ENCODE data around the gene PTGR3.

PTGR3 gene

DNA sequence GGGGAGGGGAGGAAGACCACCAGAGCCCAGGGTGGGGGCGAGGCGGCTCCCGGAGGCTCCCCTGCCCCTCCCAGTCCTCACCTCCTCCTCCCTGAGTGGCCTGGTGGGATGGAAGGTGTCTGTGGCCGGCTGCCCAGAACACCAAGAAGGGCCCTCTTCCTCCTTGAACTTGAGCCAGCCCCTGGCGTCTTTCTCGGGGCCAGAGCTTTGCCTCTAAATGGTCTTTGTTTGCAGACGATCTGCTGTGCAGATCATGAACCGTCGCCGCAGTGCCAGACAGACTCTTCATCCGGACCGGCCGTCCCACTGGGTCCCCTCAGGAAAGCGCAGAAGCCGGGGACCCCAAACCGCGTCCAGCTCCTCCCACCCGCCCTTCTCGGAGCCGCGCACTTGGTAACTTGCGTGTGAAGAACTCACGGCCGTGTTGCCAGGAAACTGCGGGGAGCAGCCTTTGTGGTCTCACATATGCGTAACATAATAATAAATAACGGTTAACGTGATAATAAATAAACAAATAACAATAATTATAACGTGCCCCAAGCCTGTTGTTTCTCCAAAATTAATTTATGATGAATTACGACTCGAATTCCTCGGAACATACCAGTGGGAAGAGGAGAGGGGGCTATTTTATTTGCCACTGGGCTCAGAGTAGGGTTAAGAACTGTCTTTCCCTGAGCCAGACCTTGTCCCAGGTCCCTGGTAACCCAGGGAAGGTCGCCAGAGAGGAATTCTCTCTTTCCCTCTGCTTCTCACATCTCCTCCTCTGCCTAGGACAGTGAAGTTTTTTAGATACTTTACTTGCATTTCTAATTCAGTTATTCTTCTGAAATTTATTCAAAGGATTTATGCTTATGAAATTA is 41.0 kb downstream of the PTGR3 start:
- Mint-ChIP-seq H3K4me1 (peaks cover 3% of the 10 kb centered on the region), H3K27me3 (peaks cover 2% of the 10 kb centered on the region), H3K27ac (no peak overlapping the region), H3K4me3 (no peak overlapping the region), H3K9me3 (no peaks in the 10 kb centered on the region), H3K36me3 (ENCODE audit: low read depth) (no peaks in the 10 kb centered on the region)
- DNase-seq: no peak
- no peak for ATAC-seq

DNA sequence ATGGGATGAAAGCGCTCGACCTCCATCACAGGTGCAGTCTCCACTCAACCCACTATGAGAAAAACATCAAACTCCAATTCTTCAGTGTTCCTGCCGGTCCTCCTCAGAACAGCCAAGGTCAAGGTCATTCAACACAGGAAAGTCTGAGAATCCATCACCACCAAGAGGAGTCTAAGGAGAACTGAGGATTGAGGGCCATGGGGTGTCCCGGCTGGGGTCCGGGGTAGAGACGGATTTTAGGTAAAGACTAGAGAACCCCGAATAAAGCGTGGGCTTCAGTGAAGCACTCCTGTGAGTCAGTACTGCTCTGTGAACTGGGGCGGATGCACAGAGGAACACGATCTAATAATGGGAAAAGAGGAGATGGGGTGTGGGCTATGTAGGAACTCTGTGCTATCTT is 41.8 kb downstream of the PTGR3 start:
- DNase-seq: no peak
- H3K27ac Mint-ChIP-seq: no peak overlapping the region
- H3K27me3 Mint-ChIP-seq: peaks cover under 1% of the 10 kb centered on the region
- no peaks in the 10 kb centered on the region for H3K36me3 Mint-ChIP-seq (ENCODE audit: low read depth)
- H3K4me3 Mint-ChIP-seq: no peak overlapping the region
- ATAC-seq: no peak
- no peaks in the 10 kb centered on the region for H3K4me1 Mint-ChIP-seq
- no peaks in the 10 kb centered on the region for H3K9me3 Mint-ChIP-seq

DNA sequence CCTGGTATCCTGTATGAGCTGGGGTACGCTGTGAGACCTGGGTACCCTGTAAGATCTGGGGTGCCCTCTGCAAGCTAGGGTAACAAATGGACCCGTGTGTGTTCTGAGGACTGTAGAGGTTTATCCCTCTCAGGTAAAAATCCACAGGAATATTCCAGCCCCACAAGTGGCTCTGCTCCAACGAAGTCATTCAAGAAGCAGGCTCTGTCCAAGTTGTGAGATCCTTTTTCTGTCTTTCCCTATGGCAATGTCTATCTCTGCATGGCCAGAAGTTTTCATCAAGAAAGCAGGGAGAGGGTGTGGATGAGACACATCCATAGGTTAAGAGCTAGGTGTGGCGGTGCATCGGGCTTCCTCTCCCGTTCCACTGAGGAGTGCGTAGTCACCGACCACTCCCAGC is 43.0 kb downstream of the PTGR3 start:
- H3K36me3 Mint-ChIP-seq (ENCODE audit: low read depth): no peaks in the 10 kb centered on the region
- ATAC-seq: no peak

DNA sequence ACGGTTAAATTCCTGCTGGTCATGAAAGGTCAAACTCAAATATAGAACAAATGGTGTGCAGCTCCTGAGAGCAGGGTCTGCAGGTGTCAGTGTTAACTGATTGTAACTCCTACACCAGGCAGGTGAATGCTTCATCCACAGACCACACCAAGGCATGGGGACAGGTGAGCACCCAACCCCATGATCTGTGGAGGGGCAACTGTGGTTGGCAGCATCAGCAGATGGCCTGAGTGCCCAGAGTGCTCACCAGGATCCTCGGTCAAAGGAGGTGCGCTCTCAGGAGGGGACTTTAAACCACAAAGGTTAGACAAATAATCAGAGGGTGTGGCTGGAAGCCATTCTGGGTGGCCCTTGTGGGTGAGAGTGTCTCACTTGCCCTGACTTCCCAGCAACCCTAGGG is 44.5 kb downstream of the PTGR3 start:
- Mint-ChIP-seq H3K27me3 (no peaks in the 10 kb centered on the region), H3K4me3 (no peak overlapping the region), H3K9me3 (no peaks in the 10 kb centered on the region), H3K4me1 (peaks cover 7% of the 10 kb centered on the region), H3K27ac (no peak overlapping the region), H3K36me3 (ENCODE audit: low read depth) (no peaks in the 10 kb centered on the region)
- no peak for ATAC-seq
- DNase-seq: no peak

More for the DNA sequence above, 43.0 kb downstream of the PTGR3 start:
- no peaks in the 10 kb centered on the region for H3K9me3 Mint-ChIP-seq
- H3K27me3 Mint-ChIP-seq: no peaks in the 10 kb centered on the region
- H3K4me3 Mint-ChIP-seq: no peak overlapping the region
- peaks cover 7% of the 10 kb centered on the region for H3K4me1 Mint-ChIP-seq
- no peak for DNase-seq
- no peak overlapping the region for H3K27ac Mint-ChIP-seq

DNA sequence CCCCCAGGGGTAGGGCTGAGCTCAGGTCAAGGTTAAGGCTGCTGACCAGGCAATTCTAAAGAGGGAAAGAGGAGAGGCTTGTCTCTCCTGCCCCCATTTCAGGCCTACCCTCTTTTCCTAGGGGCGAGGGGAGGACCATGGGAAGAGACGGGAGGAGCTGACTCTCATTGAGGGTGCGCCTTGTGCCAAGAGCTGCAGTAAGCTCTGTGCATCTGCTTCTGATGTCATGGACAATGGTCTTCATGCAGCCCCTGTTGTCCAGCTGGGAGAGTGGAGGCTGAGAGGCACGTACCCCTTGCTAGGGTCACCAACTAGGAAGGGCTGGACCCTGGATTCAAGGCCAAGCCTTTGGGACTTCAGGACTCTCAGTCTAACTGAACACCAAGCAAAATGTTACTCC is 45.2 kb downstream of the PTGR3 start:
- H3K4me1 Mint-ChIP-seq: peaks cover 7% of the 10 kb centered on the region
- DNase-seq: no peak
- no peaks in the 10 kb centered on the region for H3K36me3 Mint-ChIP-seq (ENCODE audit: low read depth)
- no peak overlapping the region for H3K27ac Mint-ChIP-seq
- no peaks in the 10 kb centered on the region for H3K9me3 Mint-ChIP-seq
- no peaks in the 10 kb centered on the region for H3K27me3 Mint-ChIP-seq
- H3K4me3 Mint-ChIP-seq: no peak overlapping the region
- no peak for ATAC-seq

DNA sequence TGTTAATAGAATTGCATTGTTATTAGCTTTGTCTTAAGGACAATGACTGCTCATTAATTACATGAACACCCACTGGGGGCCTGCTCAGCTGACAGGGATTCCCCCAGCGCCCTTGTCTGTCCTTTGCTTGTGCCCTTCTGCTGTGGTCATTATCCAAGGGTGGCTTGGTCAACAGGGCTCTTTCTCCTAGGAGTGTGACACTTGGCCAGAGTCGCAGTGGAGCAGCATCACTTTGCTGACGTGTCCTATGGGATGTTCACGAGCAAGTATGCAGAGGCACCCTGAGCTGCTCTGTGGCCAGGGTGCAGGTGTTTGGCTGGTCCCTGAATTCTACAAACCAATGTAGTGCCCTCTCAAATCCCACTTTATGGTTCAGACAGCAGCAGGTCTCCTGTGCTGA is 46.0 kb downstream of the PTGR3 start:
- Mint-ChIP-seq H3K27ac (no peak overlapping the region), H3K4me1 (peaks cover 7% of the 10 kb centered on the region), H3K4me3 (no peak overlapping the region), H3K9me3 (no peaks in the 10 kb centered on the region), H3K27me3 (no peaks in the 10 kb centered on the region), H3K36me3 (ENCODE audit: low read depth) (no peaks in the 10 kb centered on the region)
- ATAC-seq (no peak), DNase-seq (no peak)

DNA sequence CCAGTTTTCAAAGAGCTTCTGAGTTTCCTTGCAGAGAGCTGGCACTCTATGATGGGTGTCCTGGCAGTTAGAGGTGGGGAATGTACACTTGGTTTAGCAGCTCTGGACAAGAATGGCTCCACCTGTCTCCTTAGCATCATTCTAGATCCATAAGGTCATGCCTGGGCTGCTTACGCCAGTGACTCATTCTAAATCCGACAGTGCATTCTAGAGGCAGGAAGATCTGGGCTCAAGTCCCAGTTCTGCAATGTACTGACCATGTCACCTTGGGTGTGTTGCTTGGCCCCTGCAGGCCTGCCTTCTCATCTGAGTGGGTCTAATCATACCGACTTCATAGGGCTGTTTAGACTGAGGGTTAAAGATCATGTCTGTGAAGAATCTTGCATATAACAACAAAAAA is 46.5 kb downstream of the PTGR3 start:
- H3K27me3 Mint-ChIP-seq: no peaks in the 10 kb centered on the region
- peaks cover 7% of the 10 kb centered on the region for H3K4me1 Mint-ChIP-seq
- no peak for DNase-seq
- H3K4me3 Mint-ChIP-seq: peak overlapping the region; percentile 10
- H3K27ac Mint-ChIP-seq: no peak overlapping the region
- H3K9me3 Mint-ChIP-seq: no peaks in the 10 kb centered on the region
- H3K36me3 Mint-ChIP-seq (ENCODE audit: low read depth): no peaks in the 10 kb centered on the region
- no peak for ATAC-seq

DNA sequence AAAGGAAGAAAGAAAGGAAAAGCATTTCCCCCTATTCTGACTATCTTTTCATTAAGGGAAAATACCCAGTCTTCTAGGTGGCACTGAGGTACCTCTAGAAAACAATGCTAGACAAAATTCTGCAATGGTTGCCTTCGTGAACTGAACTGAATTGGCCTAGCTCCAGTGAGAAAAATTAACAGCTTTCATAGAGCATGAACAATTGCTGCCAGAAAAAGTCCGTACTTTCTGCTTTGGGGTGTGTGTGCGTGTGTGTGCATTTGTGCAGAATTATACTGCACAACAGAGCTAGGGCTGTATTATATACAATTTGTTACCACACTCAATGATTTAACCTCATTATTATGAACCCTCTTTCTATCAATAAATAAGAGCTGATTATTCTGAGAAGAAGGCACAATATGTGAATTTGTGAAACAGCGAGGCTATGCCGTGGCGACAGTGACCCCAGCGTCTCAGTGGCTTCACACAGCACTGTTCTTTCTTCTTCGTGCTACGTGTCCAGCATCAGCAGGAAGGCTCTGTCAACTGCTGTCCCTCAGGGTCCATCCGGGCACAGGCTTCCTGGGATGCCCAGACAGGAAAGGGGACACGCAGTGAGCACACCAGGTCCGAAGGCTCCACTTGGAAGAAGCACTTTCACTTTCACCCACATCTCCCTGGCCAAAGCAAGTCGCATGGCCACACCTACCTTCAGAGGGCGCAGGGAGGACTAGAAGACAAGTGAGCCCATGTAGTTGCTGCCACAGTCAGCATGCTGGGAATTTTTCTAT is 47.5 kb downstream of the PTGR3 start:
- no peaks in the 10 kb centered on the region for H3K36me3 Mint-ChIP-seq (ENCODE audit: low read depth)
- peaks cover 7% of the 10 kb centered on the region for H3K4me1 Mint-ChIP-seq
- H3K27ac Mint-ChIP-seq: no peak overlapping the region
- DNase-seq: peak; percentile 10
- peak overlapping the region; percentile 78 for H3K4me3 Mint-ChIP-seq
- ATAC-seq: peak; percentile 53
- H3K27me3 Mint-ChIP-seq: no peaks in the 10 kb centered on the region
- H3K9me3 Mint-ChIP-seq: no peaks in the 10 kb centered on the region

DNA sequence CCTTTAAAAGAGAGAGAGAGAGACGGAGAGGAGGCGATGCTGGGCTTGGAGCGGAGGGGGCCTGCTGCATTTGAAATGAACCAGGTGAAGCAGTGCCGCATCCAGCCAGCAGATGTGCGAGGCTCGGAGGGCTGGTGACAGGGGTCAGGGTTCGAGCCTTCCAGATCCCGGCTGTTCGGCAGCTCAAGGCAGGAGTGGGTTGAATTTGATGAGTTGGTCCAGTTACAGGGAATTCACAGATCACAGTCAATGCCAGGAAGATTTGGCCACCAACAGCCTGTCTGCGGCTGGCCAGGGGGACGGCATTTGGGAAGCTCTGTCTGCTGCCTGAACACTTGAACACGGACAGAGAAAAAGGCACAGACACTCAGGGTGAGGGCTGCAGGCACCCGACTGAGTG is 48.6 kb downstream of the PTGR3 start:
- Mint-ChIP-seq H3K4me3 (no peak overlapping the region), H3K4me1 (peaks cover 7% of the 10 kb centered on the region), H3K27me3 (no peaks in the 10 kb centered on the region), H3K36me3 (ENCODE audit: low read depth) (no peaks in the 10 kb centered on the region), H3K27ac (no peak overlapping the region), H3K9me3 (no peaks in the 10 kb centered on the region)
- DNase-seq: no peak
- no peak for ATAC-seq

DNA sequence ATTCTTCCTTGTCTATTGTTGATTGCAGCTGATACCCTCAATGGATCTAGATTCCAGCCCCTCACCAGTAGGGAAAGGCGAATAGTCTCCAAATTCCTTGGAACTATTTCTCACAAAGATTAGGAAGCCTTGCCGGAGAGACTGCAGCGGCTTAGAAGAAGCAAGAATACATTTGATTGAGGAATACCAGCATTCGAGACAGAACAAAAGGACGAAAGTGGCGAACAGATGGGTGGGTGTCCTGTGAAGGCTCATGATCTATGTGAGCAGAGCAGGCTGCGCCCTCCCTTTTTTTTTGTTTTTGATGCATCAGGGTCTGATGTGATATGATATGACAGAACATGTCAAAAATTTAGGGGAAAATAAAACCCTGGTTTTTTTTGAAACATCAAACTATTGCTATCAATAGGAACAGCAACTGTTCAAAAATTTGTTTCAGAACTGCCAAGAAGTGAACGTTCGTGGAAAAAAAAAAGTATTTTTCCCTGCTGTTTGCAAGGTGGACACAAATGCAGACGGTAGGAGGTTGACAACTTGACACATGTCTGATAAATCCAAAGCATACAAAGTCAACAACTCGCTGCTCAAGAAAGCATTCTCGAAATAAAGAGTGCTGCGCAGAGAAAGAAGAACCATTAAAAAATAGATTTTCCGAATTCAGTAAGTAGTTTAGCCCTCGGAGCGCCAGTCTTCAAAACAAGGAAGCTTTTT is 49.1 kb downstream of the PTGR3 start:
- ATAC-seq (no peak), DNase-seq (no peak)
- H3K4me1 Mint-ChIP-seq: peaks cover 7% of the 10 kb centered on the region
- peaks cover 4% of the 10 kb centered on the region for H3K9me3 Mint-ChIP-seq
- H3K27ac Mint-ChIP-seq: no peak overlapping the region
- H3K4me3 Mint-ChIP-seq: no peak overlapping the region
- H3K36me3 Mint-ChIP-seq (ENCODE audit: low read depth): no peaks in the 10 kb centered on the region
- no peaks in the 10 kb centered on the region for H3K27me3 Mint-ChIP-seq

DNA sequence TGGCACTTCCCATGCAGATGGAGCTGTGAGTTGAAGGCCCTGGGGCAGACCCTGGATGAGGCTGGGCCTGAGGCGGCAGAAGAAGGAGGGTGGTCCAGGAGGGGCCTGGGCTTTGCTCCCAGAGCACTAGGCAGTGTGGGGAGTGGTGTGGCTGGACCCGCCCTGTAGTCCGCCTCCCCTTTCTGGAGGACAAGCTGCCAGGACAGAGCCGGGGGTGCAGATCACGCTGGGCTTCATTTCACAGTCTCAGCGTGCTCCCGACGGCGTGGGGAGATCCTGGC is 49.8 kb downstream of the PTGR3 start:
- H3K4me1 Mint-ChIP-seq: peaks cover 7% of the 10 kb centered on the region
- no peak overlapping the region for H3K4me3 Mint-ChIP-seq
- H3K27ac Mint-ChIP-seq: no peak overlapping the region
- peaks cover 4% of the 10 kb centered on the region for H3K9me3 Mint-ChIP-seq
- DNase-seq: no peak
- no peaks in the 10 kb centered on the region for H3K36me3 Mint-ChIP-seq (ENCODE audit: low read depth)
- ATAC-seq: no peak
- H3K27me3 Mint-ChIP-seq: no peaks in the 10 kb centered on the region
